AG09309 (cell line): Measurements from ENCODE around the gene STUB1.

Experiments
- DNase-seq: peaks from one replicate; pipeline ENCODE4 v3.0.0-alpha.2; 2010; ENCODE audit warnings: low read depth
- H3K4me3 ChIP-seq: 2 replicates; pipeline ENCODE4 v1.5.1; 2011; ENCODE audit warnings: mild to moderate bottlenecking, low read depth, low read length, moderate library complexity; ENCODE audit not compliant: control insufficient read depth
- TF ChIP-seq, protein P1 (sequence below): IDR thresholded peaks from 2 replicates; pipeline ENCODE4 v1.5.1; 2011; ENCODE audit warnings: mild to moderate bottlenecking, low read depth, low read length, inconsistent platforms; ENCODE audit not compliant: insufficient read depth, control insufficient read depth; ENCODE audit errors: missing control alignments

STUB1 gene

DNA sequence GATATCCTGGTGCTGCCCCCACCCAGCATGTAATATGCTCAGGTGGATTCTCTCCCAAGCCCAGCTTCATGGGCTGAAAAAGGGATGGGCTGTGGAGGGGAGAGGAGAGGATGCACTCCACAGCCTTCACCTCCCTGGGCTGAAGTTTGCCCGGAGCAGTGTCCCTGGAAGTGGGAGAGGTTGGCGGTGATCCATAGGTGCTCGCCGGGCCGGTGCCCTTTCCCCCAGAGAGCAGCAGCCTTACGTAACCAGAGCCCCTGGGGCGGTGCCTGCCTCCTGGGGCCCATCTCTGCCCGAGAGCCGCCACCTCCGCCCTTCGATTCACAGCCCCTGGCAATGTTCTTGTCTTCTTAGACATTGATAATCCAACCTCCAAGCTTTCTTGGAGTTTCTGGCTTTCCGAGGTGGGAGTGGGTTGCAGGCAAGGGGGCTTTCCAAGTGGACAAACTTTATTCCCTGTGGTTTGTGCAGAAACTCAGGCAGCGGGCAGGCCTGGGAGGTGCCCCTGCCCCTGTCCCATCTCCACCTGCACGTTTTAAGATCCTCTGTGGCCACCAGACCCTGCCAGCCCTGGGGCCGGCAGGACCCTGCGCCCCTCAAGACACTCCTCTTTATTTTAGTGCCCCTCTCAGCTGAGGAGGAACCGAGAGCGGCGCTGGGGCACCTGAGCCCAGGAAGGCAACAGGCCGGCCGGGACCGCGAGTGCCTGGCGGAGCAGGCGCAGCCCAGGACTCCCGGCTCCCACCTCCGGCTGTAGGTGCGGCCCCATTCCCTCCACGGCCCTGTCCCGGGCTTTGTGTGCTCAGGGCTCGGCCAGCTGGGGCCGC is 34.1 kb upstream of the STUB1 start:
- DNase-seq = no peak
- no peak overlapping the region for H3K4me3 ChIP-seq
- TF ChIP-seq, protein P1, sequence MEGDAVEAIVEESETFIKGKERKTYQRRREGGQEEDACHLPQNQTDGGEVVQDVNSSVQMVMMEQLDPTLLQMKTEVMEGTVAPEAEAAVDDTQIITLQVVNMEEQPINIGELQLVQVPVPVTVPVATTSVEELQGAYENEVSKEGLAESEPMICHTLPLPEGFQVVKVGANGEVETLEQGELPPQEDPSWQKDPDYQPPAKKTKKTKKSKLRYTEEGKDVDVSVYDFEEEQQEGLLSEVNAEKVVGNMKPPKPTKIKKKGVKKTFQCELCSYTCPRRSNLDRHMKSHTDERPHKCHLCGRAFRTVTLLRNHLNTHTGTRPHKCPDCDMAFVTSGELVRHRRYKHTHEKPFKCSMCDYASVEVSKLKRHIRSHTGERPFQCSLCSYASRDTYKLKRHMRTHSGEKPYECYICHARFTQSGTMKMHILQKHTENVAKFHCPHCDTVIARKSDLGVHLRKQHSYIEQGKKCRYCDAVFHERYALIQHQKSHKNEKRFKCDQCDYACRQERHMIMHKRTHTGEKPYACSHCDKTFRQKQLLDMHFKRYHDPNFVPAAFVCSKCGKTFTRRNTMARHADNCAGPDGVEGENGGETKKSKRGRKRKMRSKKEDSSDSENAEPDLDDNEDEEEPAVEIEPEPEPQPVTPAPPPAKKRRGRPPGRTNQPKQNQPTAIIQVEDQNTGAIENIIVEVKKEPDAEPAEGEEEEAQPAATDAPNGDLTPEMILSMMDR = no peak

DNA sequence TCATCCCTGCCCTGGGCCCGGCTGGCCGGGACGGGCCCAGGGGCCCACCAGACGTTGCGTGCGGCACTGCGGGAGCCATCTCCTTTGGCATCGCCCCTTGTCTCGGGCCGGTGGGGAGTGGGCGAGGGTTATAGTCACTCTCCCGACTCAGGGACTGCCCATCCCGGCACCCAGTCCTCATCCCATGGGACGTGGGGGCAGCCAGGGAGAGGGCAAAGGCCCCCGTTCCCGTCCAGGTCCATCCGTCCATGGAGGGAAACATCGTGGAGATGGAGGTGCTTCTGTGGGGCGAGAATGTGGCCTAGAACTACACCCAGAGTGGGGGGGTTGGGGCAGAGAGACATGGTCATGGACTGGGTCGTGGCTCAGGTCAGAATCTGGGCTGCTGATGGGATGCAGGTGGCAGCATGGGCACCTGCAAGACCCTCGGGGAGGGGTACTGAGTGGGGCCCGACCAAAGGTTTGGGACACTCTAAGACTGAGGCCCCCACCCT is 33.5 kb upstream of the STUB1 start:
- TF ChIP-seq, protein P1 = no peak
- no peak overlapping the region for H3K4me3 ChIP-seq
- DNase-seq = no peak

DNA sequence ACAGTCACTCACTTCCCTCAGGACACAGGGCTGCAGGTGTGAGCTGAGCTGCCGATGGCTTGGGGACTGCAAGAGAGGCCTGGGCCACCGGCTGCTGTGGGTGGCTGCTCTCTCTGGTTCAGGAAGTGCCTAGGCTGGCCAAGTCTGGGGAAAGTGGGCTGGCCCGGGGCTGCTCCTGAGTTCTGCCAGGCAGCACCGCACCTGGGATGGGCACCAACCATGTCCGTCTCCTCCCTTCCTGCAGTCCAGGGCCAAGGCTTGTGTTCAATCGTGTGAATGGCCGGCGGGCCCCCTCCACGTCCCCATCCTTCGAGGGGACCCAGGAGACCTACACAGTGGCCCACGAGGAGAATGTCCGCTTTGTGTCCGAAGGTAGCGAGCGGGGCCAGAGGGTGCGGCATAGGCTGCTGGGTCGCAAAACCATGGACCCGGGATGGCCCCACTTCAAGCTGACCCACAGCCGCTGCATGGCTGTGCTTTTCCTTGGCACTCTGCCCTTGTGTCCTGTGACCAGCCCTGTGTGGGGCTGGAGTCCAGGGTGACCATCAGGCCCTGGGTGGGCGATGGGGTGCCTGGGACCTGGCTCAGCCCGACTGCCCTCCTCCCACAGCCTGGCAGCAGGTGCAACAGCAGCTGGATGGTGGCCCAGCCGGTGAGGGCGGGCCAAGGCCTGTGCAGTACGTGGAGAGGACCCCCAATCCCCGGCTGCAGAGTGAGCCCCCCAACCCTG is 32.9 kb upstream of the STUB1 start:
- no peak for DNase-seq
- no peak overlapping the region; the same call in 1 of the 2 replicates for H3K4me3 ChIP-seq
- TF ChIP-seq, protein P1 = no peak

DNA sequence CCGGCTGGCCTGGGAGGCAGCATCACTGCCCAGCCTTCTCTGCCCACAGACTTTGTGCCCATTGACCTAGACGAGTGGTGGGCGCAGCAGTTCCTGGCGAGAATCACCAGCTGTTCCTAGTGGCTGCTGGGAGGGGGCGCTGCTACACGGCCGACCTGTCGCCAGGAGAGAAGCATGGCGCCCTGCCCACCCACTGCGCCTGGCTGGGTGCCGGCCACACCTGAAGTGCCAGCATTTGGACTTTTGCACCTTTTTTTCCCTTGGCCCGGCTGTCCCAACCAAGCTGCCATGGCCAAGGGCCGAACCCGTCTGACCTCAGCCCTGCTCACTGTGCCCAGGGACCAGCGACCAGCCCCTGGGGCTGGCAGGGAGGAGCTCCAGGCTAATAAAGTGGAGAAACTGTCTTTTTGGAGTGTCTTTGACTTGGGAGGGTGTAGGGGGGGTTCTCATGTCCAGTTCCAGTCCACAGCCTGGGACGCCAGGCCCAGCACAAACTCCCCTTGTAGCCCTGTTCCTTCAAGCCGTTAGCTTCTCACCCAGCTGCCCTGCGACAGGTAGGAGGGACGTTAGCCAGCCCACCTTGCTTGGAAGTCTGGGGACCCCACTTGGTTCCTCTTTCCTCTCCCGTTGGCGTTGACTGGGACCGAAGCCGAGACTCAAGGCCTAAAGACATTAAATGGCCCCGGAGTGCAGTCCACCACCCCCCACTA is 32.0 kb upstream of the STUB1 start:
- no peak for DNase-seq
- peak overlapping the region; percentile 70 for H3K4me3 ChIP-seq
- TF ChIP-seq, protein P1 = peak; percentile 51

DNA sequence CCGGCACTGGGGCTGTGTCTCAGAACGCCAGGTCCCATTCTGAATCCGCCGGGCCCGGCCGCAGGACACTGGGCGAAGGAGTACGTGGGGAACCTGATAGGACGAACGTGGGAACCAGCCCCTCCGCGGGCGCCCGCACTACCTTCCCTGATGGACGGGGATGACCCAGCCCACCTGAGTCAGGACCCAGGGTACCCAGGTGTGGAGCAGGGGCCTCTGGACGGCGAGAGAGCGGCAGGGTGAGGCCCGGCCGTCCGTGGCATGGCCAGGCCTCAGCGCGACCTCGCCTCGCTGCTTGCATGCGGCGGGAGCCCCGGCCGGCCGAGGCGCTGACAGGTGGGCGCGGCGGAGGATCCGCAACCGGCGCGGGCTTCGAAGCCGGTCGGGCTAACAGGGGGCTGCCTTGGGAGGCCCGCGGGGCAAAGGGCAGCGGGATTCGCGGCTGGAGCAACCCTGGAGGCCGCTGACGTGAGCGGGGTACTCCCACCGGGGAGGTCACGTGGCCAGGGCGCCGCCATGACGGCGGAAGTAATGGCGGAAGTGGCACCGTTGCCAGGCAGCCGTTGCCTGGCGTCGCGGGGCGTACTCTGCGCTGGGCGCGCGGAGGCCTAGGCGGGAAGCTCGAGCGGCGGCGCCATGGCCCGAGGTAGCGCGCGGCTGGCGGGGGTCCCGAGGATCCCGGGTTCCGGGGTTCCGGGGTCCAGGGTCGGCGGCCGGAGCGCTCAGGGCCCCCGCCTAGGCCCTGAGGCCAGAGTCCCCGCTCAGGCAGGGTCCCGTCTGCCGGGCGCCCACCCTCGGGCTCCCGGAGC is 31.2 kb upstream of the STUB1 start, which contains the start of gene WDR90:
TSS of gene WDR90 (plus strand) at position 585 of the 809 bp plus-strand sequence. CDS start at position 637, 52 bp downstream.
- peak within 1 kb of the TSS; percentile 70 for H3K4me3 ChIP-seq
- DNase-seq = peak; percentile 57
- TF ChIP-seq, protein P1 = no peak
